NCI-H1048 (cell line): ENCODE data around the gene CRTC1.

Experiments
- DNase-seq: peaks from one replicate; lab custom pipeline; 2025; lab: John Stamatoyannopoulos, UW

CRTC1 gene

GRCh38 chr19:18746401-18747325 is 63.2 kb downstream of the CRTC1 start:
- no peak for DNase-seq

DNA sequence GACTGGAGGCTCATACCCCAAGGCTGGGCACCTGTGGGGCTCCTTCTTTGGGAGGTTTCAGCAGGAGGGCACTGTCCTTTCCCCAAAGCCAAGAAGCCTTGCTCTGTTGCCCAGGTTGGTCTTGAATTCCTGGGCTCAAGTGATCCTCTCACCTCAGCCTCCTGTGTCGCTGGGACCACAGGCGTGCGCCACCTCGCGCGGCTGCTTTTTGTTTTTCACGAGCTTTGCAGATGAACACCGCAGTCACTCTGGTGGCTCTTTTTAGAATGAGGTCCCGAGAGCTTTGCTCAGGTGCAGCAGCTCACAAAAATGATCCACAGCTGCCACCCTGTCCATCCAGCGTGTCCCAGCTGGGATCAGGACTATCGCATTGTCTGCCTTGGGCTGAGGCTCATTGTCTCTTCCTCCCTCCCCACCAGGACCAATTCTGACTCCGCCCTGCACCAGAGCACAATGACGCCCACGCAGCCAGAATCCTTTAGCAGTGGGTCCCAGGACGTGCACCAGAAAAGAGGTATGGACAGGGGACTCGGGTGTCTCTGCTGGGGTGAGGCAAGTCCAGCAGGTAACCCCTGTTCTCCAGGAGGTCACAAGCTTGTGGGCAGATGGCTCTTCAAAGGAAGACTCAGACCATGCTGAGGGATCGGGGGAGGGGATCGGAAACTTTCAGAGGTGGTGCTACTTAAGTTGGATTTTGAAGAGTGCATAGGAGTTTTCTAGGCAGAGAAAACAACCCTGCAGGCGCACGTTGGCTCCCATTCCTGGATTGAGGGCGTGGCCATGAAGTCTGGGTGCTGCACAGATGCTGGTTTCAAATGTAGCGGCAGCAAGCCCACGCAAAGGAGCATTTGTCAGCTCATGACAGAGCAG is 66.1 kb downstream of the CRTC1 start:
- DNase-seq = no peak

DNA sequence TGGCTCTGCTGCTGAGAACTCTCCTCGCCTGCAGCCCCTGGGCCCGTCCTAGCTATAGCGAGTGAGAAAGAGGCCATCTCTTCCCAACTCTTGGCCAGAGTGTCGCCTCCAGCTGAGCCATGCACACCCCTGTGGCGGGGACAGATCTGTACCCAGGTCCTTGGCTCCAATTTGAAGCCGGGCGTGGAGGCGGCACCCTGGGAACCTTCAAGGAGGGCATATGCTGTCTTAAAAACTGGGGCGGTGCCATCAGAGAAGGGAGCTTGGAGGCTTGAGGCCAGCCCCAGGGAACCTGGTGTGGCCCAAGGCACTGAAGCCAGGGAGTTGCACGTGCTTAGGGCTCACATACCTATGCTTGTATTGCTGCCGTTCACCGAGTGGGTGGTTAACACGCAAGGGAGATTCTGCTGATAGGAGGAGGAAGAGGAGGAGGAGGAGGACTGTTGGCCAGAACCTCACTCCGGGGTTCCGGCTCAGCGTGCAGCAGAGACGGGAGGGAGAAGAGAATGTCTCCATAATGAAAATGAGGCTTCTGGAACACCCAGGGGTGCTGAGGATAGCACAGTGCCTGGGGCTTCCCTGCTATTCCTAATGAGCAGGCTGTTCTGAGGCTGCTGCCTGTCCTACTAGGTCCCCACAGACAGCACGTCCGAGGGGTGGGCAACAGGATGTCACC is 67.0 kb downstream of the CRTC1 start:
- no peak for DNase-seq

DNA sequence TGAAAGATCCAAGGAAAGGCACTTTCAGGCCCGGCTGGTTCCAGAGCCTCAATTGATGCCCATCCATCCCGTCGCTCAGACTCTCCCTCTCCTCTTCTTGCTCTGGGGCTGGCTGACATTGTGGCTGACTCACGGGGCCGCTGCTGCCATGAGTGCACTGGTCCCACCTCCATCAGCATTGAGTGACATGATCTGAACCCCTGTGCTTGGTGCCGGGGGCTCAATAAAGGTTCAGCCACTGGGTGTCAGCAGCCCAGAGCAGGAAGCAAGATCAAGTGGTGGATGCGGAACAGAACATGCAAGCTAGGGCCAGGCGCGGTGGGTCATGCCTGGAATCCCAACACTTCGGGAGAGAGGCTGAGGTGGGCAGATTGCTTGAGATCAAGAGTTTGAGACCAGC is 68.1 kb downstream of the CRTC1 start:
- no peak for DNase-seq

GRCh38 chr19:18754501-18754900 is 71.0 kb downstream of the CRTC1 start:
- no peak for DNase-seq

- DNase-seq = no peak
Observed at GRCh38 chr19:18756896-18757295, 73.4 kb downstream of the CRTC1 start.

GRCh38 chr19:18759304-18759994 is 76.0 kb downstream of the CRTC1 start:
- no peak for DNase-seq

DNA sequence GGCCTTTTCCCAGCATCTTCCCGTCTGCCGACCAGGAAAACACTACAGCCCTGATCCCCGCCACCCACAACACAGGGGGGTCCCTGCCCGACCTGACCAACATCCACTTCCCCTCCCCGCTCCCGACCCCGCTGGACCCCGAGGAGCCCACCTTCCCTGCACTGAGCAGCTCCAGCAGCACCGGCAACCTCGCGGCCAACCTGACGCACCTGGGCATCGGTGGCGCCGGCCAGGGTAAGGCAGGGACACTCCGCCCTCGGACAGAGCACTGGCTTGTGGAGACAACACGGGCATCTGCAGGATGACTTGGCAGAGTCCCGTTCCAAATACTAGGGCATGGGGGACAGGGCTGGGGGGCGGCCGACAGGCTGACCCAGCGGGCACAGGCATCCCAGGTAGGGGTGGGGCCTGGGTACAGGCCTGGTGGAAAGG is 76.5 kb downstream of the CRTC1 start:
- no peak for DNase-seq

GRCh38 chr19:18760440-18761383 is 77.2 kb downstream of the CRTC1 start:
- no peak for DNase-seq

DNA sequence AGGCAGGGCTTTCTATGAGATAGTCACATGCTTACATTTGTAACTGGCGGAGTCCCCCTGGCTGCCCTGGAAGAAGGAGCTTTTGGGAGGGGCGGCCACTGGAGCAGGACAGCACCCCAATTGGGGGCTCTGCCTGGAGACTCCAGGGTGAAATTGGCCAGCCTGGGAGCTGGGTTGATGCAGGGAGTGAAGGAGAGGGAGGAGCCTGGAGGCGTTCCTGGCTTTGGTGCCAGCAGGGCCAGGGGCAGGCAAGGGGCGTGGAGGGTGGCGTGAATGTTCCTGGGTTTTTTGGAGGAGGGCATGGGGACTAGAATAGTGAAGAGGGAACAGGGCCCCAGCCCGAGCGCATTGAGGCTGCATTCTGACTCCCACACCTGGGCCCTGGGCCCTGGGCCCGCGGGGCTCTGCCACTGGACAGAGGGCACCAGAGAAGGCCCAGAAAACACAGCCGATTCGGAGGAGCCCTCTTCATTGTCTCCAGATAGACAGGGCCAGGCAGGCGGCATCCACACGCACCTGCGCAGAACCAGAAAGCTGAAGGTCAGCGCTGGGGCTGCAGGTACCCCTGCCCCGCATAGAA is 78.1 kb downstream of the CRTC1 start:
- no peak for DNase-seq

DNA sequence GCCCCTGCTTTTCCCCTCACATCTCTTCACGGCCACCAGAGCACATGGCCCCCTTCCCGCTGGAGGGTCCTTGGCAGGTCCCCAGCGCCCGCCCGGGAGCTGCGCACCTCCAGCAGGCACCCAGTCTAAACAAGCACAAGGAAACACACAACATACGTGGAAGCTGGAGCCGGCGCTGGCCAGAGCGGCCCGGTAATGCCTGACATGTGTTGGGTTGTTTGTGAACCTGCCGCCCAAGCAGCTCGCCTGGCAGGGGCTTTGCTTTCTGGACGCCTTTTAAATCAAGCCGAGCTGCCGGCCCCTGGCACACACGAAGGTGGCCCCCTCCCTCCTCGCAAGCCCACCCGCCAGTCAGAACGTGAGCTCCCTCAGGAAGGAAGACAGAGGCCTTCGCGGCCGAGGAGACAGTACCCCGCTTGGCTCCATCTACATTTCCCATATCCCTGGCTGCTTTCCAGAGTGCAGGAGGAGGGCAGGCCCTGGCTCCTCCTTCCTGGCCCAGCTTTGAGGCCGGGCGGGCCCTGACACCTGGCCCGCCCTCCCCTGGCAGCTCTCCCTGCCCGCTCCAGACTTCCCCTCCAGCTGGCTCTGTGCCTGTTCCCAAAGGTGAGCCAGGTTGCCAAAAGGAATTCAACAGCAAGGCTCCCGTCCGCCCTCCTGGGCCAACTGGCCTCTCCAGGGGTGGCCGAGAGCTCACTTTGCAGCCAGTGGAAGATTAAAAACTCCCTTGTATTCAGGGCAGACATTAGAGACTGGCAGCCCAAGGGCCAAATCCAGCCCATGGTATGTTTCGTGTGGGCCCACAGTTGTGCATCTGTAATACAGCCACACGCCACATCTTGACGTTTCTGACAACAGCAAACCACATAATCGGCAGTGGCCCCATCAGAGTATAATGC is 78.9 kb downstream of the CRTC1 start:
- no peak for DNase-seq

- DNase-seq = no peak
Observed at GRCh38 chr19:18763674-18764590, 80.5 kb downstream of the CRTC1 start.

GRCh38 chr19:18764591-18765051 is 81.1 kb downstream of the CRTC1 start:
- DNase-seq = no peak

- no peak for DNase-seq
Observed at GRCh38 chr19:18765224-18765623, 81.7 kb downstream of the CRTC1 start.

- DNase-seq = no peak
Observed at GRCh38 chr19:18768046-18768771, 84.7 kb downstream of the CRTC1 start.

DNA sequence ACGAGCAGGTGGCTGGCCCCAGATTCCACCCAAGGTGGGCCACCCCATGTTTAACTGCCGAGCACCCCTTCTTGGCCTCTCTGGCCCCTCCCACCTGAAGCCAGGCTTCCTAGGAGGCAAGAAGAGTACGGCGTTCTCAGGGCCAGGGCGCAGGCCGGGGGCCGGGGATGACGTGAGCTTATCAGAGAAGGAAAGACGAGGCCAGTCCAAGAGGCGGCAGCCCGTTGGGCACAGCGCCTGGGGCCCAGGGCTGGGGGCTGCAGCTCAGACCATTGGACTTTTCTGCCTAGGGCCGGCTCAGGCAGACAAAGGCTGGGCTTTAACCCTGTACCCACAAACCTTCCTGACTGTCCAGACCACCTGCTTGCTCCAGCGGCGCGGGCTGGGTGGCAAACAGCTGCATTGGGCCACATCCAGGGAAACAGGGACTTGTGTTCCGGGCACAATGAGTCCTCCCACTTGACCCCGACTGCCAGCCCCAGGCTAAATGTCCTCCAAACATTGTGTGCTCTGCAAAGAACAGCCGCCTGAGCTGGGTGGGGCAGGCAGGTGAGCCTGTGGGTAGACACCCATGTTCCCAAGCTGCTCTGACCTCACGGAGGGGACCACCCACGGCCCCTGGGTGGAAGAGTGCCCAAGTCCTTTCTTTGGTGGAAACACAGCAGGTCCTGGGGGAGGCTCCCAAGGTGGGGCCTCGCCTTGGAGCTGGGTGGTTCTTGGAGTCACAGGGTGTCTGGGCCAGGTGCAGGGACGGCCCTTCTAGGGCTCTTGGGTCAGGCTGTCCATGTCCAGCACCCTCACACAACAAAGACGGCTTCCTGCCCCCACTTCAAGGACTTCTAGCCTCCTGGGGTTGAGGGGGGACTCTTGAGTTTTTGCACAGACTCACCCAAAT is 85.8 kb downstream of the CRTC1 start:
- no peak for DNase-seq
